SK-N-MC (cell line): Measurements from ENCODE around the gene HRC.

Experiments
- EZH2 ChIP-seq: fragments of 200-600 bp; sonication (generic); IDR thresholded peaks from one replicate; pipeline ENCODE4 v1.6.1; 2017; ENCODE audit warnings: antibody characterized with exemption
- FOXP2 ChIP-seq: optimal IDR thresholded peaks from 2 replicates; pipeline ENCODE3; 2011; ENCODE audit warnings: mild to moderate bottlenecking, moderate library complexity; ENCODE audit not compliant: insufficient read depth; ENCODE audit errors: extremely low read length, control extremely low read depth
- POLR2AphosphoS5 ChIP-seq: IDR thresholded peaks from 2 replicates; pipeline ENCODE4 v1.6.1; 2012; ENCODE audit warnings: mild to moderate bottlenecking, low read depth, low read length, borderline replicate concordance

DNA sequence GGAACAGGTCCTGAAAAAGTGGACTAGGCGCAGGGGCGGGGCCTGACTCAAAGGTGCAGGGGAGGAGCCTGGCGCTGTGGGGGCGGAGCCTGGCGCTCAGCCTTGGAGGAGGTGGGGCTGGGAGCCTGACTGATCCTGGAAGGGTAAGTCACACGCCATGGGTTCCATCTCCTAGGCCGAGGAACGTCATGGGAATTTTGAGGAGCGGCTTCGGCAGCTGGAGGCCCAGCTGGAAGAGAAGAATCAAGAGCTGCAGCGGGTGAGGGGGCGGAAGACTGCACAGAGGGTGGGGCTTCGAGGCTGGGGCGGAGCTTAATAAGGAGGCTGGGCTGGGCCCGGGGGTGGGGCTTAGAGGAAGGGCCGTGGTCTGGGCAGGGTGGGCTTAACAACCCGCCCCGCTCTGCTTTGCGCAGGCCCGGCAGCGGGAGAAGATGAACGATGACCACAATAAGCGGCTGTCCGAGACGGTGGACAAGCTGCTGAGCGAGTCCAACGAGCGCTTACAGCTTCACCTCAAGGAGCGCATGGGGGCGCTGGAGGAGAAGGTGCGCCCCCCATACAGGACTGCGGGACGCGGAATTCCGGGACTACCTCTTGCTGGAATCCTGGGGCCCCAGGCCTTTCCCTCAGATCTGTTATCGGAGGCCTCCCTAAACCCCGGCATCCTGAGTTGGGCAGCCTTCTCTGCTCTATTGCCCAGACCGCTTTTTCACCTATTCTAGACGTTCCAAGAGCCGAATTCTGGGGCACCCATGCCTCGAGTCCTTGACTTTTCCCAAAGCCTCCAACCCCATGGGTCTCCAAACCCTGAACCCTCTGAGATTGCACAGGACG, 21.4 kb downstream of the HRC start:
- TF ChIP-seq POLR2AphosphoS5, result no peak
- no peak for TF ChIP-seq EZH2
- no peak for TF ChIP-seq FOXP2
